NCI-H526 treated with DMSO at 0.1 percent for 48 hours (cell line): ENCODE results near the gene SLC7A1.

Source experiments
- DNase-seq: peaks from one replicate; lab custom pipeline; 2025; lab: John Stamatoyannopoulos, UW

Gene SLC7A1

DNA sequence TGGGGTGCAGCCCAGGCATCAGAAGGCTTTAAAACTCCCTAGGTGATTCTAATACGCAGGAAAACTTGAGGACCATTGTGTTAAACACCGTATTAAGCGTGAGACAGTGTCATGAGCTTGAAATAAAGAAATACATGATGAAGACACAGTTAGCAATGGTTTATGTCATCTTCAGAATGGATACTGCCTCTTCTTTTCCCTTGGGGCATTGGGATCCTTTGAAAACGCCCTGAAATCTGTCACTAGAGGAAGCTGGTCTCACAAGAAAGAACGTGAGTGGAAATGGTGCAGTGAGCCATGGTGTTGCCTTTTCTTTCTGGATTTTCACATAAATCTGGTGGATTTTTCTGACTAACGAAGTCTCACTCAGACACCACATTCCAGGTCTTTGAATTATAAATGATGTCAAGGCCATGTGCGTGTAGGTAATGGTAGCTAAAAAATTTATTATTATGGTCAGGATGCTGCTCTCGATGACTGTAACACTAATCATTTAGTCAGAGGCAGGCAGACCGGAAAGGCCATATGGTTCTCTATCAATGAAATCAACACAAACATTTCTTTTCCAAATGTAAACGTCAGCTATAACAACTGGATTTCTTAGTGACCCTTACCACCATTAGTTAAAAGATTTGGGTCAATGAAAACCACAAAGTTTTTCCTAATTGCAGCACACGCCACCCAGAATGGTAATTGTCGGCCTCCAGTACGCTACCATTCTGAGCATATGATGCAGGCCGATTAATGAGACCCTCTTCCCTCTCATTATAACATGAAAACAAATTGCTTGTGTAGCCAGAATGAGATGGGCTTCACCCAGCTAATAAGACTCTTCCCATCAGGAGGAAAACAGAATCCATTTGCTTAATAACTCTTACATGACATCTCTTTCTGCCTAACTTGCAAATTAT lies 105.6 kb downstream of the SLC7A1 start:
- DNase-seq = no peak

GRCh38 chr13:29487466-29488454 lies 107.7 kb downstream of the SLC7A1 start:
- DNase-seq = no peak

DNA sequence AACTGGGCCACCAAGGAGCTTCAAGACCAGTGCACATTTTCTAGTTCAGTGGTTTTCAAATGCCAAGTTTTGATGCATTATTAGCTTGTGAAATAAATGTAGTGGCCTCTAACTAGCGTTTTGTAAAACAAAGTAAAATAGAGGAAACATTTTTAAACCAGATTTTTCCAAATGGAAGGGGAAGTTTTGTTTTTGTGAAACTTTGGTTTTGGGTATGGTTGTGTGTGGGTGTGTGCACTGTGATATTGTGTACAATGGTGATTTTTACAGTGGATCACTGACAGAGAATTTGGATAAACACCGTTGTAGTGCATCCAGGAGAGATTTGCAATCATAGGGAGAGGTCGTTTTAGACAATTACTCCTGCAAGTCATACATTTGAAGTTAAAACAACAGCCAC lies 108.9 kb downstream of the SLC7A1 start:
- DNase-seq = no peak

DNA sequence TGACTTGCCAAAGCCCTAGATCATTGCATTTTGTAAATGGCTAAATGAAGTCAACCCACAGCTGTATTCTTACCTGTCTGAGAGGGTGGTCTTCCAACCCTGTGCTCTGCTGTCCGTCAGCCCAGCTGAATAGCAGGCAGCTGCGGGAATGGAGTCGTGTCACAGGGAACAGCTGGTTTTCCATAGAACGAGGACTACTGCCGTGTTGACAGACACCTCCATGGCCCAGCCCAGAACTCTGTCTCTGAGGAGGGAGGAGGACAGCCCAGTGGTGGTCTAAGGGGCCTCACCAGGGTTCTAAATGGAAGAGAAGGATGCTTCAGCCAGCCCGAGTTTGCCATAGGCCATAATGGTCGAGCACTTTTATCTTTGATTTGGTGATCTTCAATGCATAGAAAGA lies 110.7 kb downstream of the SLC7A1 start:
- DNase-seq = no peak

DNA sequence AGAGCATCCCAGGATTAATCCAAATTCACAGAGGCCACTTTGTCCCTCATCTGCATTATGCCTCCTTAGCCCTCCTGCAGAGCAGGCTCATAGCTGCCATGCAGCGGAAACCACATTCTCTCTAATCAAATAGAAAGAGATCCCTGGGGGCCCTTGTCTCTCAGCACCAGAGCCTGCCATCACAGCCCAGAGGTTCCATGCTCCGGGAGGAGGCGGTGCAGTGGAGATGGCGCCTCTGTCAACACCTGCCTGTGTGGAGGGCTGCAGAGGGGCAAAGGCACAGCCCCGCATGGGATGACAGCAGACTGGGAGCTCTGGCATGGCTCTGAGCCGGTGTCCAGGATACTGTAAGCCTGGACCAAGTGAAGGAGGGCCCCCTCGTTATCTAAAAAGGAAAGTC lies 111.3 kb downstream of the SLC7A1 start:
- DNase-seq = peak; percentile 29

DNA sequence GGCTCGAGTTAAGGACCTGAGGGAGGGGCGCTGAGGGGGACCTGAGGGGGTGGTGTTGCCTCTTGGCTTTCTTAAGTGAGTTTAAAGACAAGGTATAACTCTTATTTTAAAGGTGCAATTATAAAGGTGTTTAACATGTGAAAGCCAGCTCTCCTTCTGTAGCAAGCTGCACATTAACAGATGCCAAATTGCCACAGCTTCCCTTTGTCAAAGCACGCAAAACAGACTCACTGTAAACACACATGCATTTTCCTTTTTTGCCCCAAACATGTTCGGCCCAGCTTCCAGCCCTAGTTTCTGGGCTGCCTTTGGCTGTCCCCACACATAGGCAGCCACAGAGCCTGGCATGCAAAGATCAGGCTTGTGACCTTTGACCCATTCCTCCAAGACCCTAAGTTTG lies 111.9 kb downstream of the SLC7A1 start:
- no peak for DNase-seq

- no peak for DNase-seq
These were observed 112.3 kb downstream of the SLC7A1 start for GRCh38 chr13:29483211-29483610.

GRCh38 chr13:29482504-29482903 lies 113.0 kb downstream of the SLC7A1 start:
- DNase-seq = no peak

DNA sequence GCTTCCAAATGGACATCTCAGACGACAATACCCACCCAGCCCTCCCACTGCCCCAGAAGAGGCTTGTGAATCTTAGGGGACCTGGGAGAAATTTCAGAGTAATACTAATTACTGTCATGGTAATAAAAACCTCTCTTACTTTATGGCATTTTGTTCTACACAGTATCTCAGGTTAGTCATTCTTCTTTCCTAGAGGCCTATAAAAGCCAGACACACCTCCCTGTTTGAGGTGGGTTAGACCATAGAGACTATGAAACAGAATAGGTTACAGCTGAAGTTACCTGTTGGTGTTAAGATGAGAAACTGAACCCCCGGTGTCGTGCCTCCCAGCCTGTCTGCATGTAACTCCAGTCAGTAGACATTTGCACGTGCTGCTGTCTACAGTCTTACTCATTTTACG lies 113.9 kb downstream of the SLC7A1 start:
- DNase-seq = no peak

- no peak for DNase-seq
These were observed 114.5 kb downstream of the SLC7A1 start for GRCh38 chr13:29480893-29481525.

DNA sequence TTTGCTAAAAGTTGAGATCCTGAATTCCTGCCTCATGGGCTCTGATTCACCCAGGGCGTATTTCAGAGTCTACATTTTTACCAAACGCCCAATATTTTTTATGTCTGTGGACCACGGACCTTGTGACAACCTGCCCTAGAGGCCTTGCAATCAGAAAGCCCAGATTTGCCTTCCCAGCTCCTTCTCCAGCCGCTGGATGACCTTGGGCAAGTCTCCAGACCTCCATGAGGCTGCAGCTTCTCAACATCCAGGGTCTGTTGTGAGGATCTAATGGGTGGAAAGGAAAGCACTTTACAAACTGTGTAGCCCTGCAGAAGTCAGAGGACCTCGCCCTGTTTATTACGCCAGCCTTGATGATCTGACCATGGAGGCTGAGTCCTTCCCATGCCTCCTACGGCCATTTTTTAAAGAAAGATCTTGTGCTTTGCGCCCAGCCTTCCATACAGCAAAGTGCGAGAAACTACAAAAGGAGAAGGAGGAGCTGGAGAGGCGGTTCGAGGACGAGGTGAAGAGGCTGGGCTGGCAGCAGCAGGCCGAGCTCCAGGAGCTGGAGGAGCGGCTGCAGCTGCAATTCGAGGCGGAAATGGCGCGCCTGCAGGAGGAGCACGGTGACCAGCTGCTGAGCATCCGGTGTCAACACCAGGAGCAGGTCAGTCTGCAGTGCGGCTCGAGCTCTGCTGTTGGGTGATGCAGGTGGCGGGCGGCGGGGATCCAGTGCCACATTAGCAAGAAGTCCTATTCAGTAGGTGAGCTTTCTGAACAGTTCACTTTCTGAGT lies 115.6 kb downstream of the SLC7A1 start:
- DNase-seq = no peak

DNA sequence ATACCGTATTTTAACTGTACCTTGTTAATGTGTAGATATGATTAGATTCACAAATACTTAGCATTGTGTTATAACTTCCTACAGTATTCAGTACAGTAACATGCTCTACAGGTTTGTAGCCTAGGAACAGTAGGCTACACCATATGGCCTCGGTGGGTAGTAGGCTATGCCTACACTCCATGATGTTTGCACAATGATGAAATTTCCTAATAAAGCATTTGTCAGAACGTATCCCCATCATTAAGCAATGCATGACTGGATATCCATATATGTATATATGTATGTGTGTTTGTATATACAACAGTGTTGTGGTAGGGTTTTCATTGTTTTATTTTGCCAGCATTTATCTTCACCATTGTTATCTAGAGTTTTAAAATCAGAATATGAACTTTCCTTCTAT lies 119.4 kb downstream of the SLC7A1 start:
- no peak for DNase-seq

DNA sequence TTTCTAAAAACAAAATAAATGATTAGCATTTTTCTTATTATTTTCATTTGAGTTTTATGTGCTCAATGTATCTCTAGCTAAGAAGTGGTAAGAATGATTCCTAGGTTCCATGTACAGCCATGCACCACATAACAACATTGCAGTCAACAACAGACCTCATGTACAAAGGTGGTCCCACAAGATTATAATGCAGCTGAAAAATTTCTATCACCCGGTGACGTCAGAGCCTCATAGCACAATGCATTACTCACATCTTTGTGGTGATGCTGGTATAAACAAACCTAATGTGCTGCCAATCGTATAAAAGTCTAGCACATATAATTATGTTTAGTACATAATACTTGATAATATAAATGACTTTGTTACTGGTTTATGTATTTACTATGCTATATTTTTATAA lies 120.5 kb downstream of the SLC7A1 start:
- no peak for DNase-seq

- no peak for DNase-seq
These were observed 122.3 kb downstream of the SLC7A1 start for GRCh38 chr13:29473166-29473565.

- no peak for DNase-seq
These were observed 123.0 kb downstream of the SLC7A1 start for GRCh38 chr13:29472332-29472961.

DNA sequence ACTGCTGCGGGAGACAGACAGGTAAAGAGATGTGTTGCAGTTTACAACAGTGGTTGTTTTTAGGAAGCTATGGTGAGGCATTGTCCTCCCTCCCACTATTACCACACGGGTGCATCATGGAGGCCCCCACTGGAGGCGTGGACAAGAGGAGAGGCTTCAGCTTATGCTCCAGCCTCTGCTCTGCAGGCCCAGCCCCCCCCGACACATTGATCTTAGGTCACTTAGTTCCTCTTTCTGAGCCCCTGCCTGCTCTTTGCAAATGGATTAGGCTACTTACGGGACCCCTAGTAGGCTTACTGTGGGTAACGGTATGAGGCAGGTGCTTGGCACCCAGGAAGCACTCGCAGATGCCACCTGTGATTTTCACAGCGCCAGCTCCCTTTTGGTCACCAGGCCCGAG lies 123.9 kb downstream of the SLC7A1 start:
- no peak for DNase-seq

- no peak for DNase-seq
These were observed 129.7 kb downstream of the SLC7A1 start for GRCh38 chr13:29465741-29466293.

DNA sequence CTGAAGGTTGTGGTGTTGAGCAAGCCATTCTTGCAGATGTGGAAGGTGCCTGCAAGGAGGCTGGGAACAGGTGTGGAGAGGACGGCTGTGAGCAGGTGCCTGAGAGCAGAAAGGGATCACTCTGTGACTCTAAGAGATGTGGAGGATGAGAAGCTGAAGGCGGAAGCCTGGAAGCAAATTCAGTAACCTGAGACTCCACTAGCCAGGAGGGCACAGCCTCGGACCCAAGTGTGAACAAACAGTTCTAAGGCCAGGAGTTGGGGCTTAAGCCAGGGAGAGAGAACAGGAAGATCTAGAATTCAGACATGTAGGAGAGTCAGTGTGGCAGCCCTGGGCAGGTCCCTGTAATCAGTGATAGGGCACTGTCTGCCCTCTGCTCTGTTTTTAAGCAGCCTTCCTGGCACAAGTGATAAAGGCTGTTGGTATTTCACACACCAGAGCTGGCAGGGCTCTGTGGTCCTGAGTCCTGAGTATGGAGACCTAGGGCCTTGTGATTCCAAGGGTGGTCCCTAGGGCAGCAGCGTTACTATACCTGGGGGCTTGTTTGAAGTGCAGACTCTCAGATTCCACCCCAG lies 131.3 kb downstream of the SLC7A1 start:
- DNase-seq = no peak

GRCh38 chr13:29459813-29460355 lies 135.6 kb downstream of the SLC7A1 start:
- no peak for DNase-seq
